Gastroesophageal sphincter (tissue), 3 donors: ENCODE data around the gene PHPT1.
A peak's percentile ranks its signal among the peaks of the same experiment; 100 is the strongest.

Experiments
- POLR2A ChIP-seq, 2 donors: fragments of 450-650 bp; IDR thresholded peaks; one replicate each; pipeline ENCODE4 v1.6.1; 2017; ENCODE audit warnings: antibody characterized with exemption in 2 of 2, mild to moderate bottlenecking in 2 of 2, moderate library complexity in 1 of 2
- TF ChIP-seq, protein P1 (sequence below), 4 experiments: fragments of 200-600 bp in 2 of 4; fragments of 450-650 bp in 2 of 4; sonication (generic) in 1 of 4; IDR thresholded peaks; one replicate each; pipeline ENCODE4 v1.5.1; 2017 to 2019; ENCODE audit warnings: antibody characterized with exemption in 4 of 4, mild to moderate bottlenecking in 2 of 4, moderate library complexity in 2 of 4

DNA sequence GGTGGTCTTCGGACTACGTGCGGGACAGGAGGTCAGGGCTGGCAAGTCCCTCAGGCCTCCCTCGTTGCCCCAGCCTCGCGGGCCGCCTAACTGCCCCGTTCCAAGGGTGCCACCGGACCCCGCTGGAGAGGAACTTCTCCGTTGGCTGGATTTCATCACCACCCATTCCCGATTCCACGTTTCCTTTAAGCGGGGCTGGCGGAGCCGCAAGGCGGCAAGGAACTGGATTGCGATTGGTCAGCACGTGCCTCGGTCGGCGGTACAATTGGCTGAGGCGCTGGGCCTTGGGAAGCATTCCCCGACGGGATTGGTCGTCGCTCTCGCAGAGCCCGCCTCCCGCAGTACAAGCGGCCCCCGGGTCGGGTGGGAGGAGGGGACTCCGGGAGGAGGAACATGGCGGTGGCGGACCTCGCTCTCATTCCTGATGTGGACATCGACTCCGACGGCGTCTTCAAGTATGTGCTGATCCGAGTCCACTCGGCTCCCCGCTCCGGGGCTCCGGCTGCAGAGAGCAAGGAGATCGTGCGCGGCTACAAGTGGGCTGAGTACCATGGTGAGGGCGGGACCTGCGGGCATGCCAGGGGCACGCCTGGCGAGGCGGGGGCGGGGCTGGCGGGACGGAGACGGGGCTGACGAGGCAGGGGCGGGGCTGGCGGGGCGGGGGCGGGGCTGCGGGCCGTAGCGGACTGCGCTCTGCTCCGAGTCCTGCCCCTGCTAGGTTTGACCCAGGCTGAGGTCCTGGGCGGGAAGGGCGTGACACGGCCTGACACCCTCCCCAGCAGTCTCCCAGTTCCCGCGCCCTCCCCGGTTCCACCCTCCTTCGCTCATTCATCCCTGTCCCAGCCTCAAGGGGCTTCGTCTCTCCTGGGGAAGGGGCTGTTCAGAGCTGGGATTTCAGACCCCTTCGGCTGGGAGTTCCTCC is at the start of gene PHPT1:
- TF ChIP-seq POLR2A (IDR thresholded peaks at IDR 0.05) = peak; percentile 88 to 93
- TF ChIP-seq, protein P1, sequence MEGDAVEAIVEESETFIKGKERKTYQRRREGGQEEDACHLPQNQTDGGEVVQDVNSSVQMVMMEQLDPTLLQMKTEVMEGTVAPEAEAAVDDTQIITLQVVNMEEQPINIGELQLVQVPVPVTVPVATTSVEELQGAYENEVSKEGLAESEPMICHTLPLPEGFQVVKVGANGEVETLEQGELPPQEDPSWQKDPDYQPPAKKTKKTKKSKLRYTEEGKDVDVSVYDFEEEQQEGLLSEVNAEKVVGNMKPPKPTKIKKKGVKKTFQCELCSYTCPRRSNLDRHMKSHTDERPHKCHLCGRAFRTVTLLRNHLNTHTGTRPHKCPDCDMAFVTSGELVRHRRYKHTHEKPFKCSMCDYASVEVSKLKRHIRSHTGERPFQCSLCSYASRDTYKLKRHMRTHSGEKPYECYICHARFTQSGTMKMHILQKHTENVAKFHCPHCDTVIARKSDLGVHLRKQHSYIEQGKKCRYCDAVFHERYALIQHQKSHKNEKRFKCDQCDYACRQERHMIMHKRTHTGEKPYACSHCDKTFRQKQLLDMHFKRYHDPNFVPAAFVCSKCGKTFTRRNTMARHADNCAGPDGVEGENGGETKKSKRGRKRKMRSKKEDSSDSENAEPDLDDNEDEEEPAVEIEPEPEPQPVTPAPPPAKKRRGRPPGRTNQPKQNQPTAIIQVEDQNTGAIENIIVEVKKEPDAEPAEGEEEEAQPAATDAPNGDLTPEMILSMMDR (IDR thresholded peaks at IDR 0.05) = peak in 1 of 4 experiments; percentile 6
